B cell (primary cell): Measurements from ENCODE around the gene ADAMTS12. TPM values are rescaled to one million over a fixed set of nuclear protein-coding genes. Genes with fewer than 3 reads are reported as not detected.

Experiments
- ATAC-seq: fragments of 200-7000 bp; cut with Tn5 transposase; one replicate; pipeline ENCODE4 v1.10.0; 2021; ENCODE audit warnings: low read depth, mild to moderate bottlenecking, moderate number of reproducible peaks, moderate library complexity
- CTCF ChIA-PET: fragments of 350-600 bp; sonication (Branson Sonifier 250); formaldehyde crosslinking; loops from one replicate; lab custom pipeline; 2021; ENCODE audit warnings: antibody characterized with exemption, inconsistent platforms; lab: Charles Lee
- POLR2A ChIA-PET: fragments of 350-600 bp; sonication (Branson Sonifier 250); formaldehyde crosslinking; loops from one replicate; lab custom pipeline; 2021; ENCODE audit warnings: antibody characterized with exemption; lab: Charles Lee
- DNase-seq: peaks from one replicate; pipeline ENCODE4 v3.0.0; 2013
- H2AFZ ChIP-seq: 2 replicates; pipeline ENCODE4 v1.6.1; 2012; ENCODE audit warnings: mild to moderate bottlenecking, low read depth, low read length; ENCODE audit not compliant: insufficient read depth, poor library complexity, severe bottlenecking
- H3K27ac ChIP-seq, 2 donors: 1 replicate in 1 of 2; 2 replicates in 1 of 2; pipeline ENCODE4 v1.5.1; 2012 to 2013; ENCODE audit warnings: low read length in 2 of 2, mild to moderate bottlenecking in 2 of 2, moderate library complexity in 1 of 2
- H3K27me3 ChIP-seq, 4 experiments: fragments of 200-600 bp in 1 of 4; sonication (generic) in 1 of 4; replicated peaks in 1 of 4; 1 replicate in 2 of 4; 2 replicates in 2 of 4; pipeline versions ENCODE4 v1.6.1 to v1.7.0; 2013 to 2016; ENCODE audit warnings: low read length in 3 of 4, mild to moderate bottlenecking in 2 of 4, mixed read lengths in 1 of 4, moderate library complexity in 1 of 4; ENCODE audit not compliant: insufficient read depth in 4 of 4, control insufficient read depth in 3 of 4; ENCODE audit errors: control extremely low read depth in 1 of 4
- H3K36me3 ChIP-seq, 2 experiments: replicated peaks in 1 of 2; 1 replicate in 1 of 2; 2 replicates in 1 of 2; pipeline versions ENCODE4 v1.6.1 to v1.7.1; 2013; ENCODE audit warnings: low read length in 1 of 2; ENCODE audit not compliant: insufficient read depth in 2 of 2, control insufficient read depth in 1 of 2; ENCODE audit errors: control extremely low read depth in 1 of 2, extremely low read depth in 1 of 2
- H3K4me1 ChIP-seq, 2 donors: fragments of 200-600 bp in 1 of 2; sonication (generic) in 1 of 2; 1 replicate in 1 of 2; 2 replicates in 1 of 2; pipeline versions ENCODE4 v1.5.1 to v1.6.1; 2013 to 2017; ENCODE audit warnings: low read length in 2 of 2; ENCODE audit not compliant: control insufficient read depth in 2 of 2, insufficient read depth in 2 of 2
- H3K4me2 ChIP-seq: replicated peaks from 2 replicates; pipeline ENCODE3; 2012; ENCODE audit warnings: mild to moderate bottlenecking, low read depth, low read length; ENCODE audit not compliant: poor library complexity, severe bottlenecking
- H3K4me3 ChIP-seq, 5 experiments: fragments of 200-600 bp in 1 of 5; sonication (generic) in 1 of 5; 1 replicate in 3 of 5; 2 replicates in 2 of 5; pipeline versions ENCODE4 v1.5.1 to v1.7.0; 2011 to 2016; ENCODE audit warnings: low read length in 4 of 5, mild to moderate bottlenecking in 4 of 5, low read depth in 2 of 5, control low read depth in 1 of 5, moderate library complexity in 1 of 5; ENCODE audit not compliant: insufficient read depth in 1 of 5; ENCODE audit errors: control extremely low read depth in 1 of 5, extremely low read depth in 1 of 5
- H3K79me2 ChIP-seq: fragments of 200-600 bp; sonication (generic); one replicate; pipeline ENCODE4 v1.6.0; 2016; ENCODE audit warnings: low read length; ENCODE audit not compliant: control insufficient read depth, insufficient read depth
- H3K9ac ChIP-seq: fragments of 200-600 bp; sonication (generic); 2 replicates; pipeline ENCODE4 v1.6.1; 2017; ENCODE audit warnings: mild to moderate bottlenecking, low read length, moderate library complexity
- H3K9me3 ChIP-seq, 3 donors: one replicate each; pipeline versions ENCODE4 v1.6.1 to v1.7.1; 2013; ENCODE audit warnings: low read length in 2 of 3; ENCODE audit not compliant: control insufficient read depth in 2 of 3, insufficient read depth in 1 of 3; ENCODE audit errors: control extremely low read depth in 1 of 3
- H4K20me1 ChIP-seq: 2 replicates; pipeline ENCODE4 v1.6.0; 2012; ENCODE audit warnings: mild to moderate bottlenecking, low read length; ENCODE audit not compliant: insufficient read depth, control insufficient read depth, poor library complexity, severe bottlenecking
- H3K27ac Mint-ChIP-seq: one replicate; pipeline ENCODE4 v1.8.0; 2021; ENCODE audit warnings: mixed read lengths
- H3K27me3 Mint-ChIP-seq: one replicate; pipeline ENCODE4 v1.8.0; 2021; ENCODE audit warnings: mixed read lengths
- H3K4me1 Mint-ChIP-seq: one replicate; pipeline ENCODE4 v1.8.0; 2021; ENCODE audit warnings: mixed read lengths
- H3K4me3 Mint-ChIP-seq: one replicate; pipeline ENCODE4 v1.8.0; 2021; ENCODE audit warnings: mixed read lengths
- H3K9me3 Mint-ChIP-seq: one replicate; pipeline ENCODE4 v1.8.0; 2022; ENCODE audit warnings: mixed read lengths; ENCODE audit not compliant: insufficient read depth
- EZH2 ChIP-seq: IDR thresholded peaks from 2 replicates; pipeline ENCODE4 v1.6.1; 2012; ENCODE audit warnings: borderline replicate concordance, low read depth, mild to moderate bottlenecking, moderate library complexity, low read length; ENCODE audit not compliant: insufficient read depth, poor library complexity, severe bottlenecking
- WGBS: methylation state at CpG from one replicate; pipeline ENCODE4 v1.1.5; 2013; ENCODE audit warnings: missing lambda C conversion rate; ENCODE audit not compliant: insufficient coverage; 5-methylcytosine and 5-hydroxymethylcytosine counted together
- intact Hi-C: fragments of 100-400 bp; cut with micrococcal nuclease; formaldehyde crosslinking; loops from one replicate; pipeline ENCODE4 v1.10.0; 2022
- polyA plus RNA-seq: library from polyadenylated mRNA; depleted of rRNA; stranded (reverse); fragments of >200 nt; gene quantifications from 2 replicates; pipeline ENCODE4 v1.2.3, GENCODE V29; 2012
- total RNA-seq, 2 donors: library from RNA; stranded (reverse); fragments of 120-200 nt in 1 of 2; gene quantifications; 1 replicate in 1 of 2; 2 replicates in 1 of 2; pipeline versions ENCODE4 v1.2.3 to v1.2.4, GENCODE V29; 2013 to 2022
- TF ChIP-seq, protein P1 (sequence below): fragments of 200-600 bp; IDR thresholded peaks from one replicate; pipeline ENCODE4 v1.8.0; 2022; ENCODE audit warnings: antibody characterized with exemption, mild to moderate bottlenecking

ADAMTS12 gene
- total and polyA plus RNA-seq, 2 donors (not counting 1 experiment from before 2014, with no cell fraction given), result not detected

DNA sequence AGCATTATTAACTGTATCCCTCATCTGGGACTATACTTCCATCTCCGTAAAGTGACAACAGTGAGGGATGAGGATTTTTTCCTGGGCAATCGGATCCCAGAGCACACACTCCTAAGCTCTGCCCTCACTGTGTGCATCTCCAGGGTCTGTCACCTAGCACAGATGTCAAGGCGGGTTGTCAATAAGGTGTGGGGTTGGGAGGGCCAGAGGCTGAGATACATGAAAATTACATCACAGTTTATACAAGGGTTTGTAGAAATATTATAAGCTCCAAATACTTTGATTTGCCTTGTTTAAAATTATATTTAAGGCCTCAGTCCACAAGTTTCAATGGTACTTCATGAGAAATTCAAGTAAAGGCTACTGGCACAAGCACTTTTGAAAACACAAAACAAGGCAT, 4.5 kb downstream of the ADAMTS12 start:
- DNase-seq (no peak), ATAC-seq (no peak)
- H3K4me3 ChIP-seq, result no peak overlapping the region
- ChIA-PET POLR2A (no interaction called here), CTCF (no interaction called here)
- Mint-ChIP-seq H3K27ac (no peak overlapping the region), H3K4me3 (no peak overlapping the region), H3K27me3 (peaks cover 37% of the 10 kb centered on the region), H3K9me3 (no peaks in the 10 kb centered on the region), H3K4me1 (peaks cover 3% of the 10 kb centered on the region)
- WGBS, result no CpG with 5 or more reads among the region's 3 CpGs
- no peak overlapping the region for H3K4me2 ChIP-seq
- no peaks in the 10 kb centered on the region for H4K20me1 ChIP-seq
- TF ChIP-seq, protein P1, sequence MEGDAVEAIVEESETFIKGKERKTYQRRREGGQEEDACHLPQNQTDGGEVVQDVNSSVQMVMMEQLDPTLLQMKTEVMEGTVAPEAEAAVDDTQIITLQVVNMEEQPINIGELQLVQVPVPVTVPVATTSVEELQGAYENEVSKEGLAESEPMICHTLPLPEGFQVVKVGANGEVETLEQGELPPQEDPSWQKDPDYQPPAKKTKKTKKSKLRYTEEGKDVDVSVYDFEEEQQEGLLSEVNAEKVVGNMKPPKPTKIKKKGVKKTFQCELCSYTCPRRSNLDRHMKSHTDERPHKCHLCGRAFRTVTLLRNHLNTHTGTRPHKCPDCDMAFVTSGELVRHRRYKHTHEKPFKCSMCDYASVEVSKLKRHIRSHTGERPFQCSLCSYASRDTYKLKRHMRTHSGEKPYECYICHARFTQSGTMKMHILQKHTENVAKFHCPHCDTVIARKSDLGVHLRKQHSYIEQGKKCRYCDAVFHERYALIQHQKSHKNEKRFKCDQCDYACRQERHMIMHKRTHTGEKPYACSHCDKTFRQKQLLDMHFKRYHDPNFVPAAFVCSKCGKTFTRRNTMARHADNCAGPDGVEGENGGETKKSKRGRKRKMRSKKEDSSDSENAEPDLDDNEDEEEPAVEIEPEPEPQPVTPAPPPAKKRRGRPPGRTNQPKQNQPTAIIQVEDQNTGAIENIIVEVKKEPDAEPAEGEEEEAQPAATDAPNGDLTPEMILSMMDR, result no peak
- no peak for TF ChIP-seq EZH2
- intact Hi-C loops, result no loop called here
- no peak overlapping the region for H2AFZ ChIP-seq
- H3K27ac ChIP-seq, result no peak overlapping the region
- no peaks in the 10 kb centered on the region for H3K36me3 ChIP-seq
- no peaks in the 10 kb centered on the region for H3K4me1 ChIP-seq
- peaks cover 0 to 3% (median 0%) of the 10 kb centered on the region in 3 donors for H3K9me3 ChIP-seq
- H3K27me3 ChIP-seq, result peaks cover 0 to 20% (median 13%) of the 10 kb centered on the region in 4 experiments
- H3K79me2 ChIP-seq, result no peaks in the 10 kb centered on the region
- no peak overlapping the region for H3K9ac ChIP-seq

GRCh38 chr5:33886283-33886682, 5.5 kb downstream of the ADAMTS12 start:
- H3K4me1 Mint-ChIP-seq, result peaks cover under 1% of the 10 kb centered on the region
- TF ChIP-seq, protein P1, result no peak
- TF ChIP-seq EZH2, result no peak
- Histone ChIP-seq H3K4me2 (no peak overlapping the region), H3K27me3 (peaks cover 0 to 14% (median 10%) of the 10 kb centered on the region in 4 experiments), H4K20me1 (no peaks in the 10 kb centered on the region), H3K9me3 (no peaks in the 10 kb centered on the region), H3K79me2 (no peaks in the 10 kb centered on the region), H3K36me3 (no peaks in the 10 kb centered on the region), H3K9ac (no peak overlapping the region), H2AFZ (no peak overlapping the region), H3K4me3 (no peak overlapping the region), H3K4me1 (no peaks in the 10 kb centered on the region), H3K27ac (no peak overlapping the region)
- POLR2A ChIA-PET, result no interaction called here
- ATAC-seq (no peak), DNase-seq (no peak)
- CTCF ChIA-PET, result no interaction called here
- no peak overlapping the region for H3K27ac Mint-ChIP-seq
- no CpG with 5 or more reads among the region's 4 CpGs for WGBS
- no peak overlapping the region for H3K4me3 Mint-ChIP-seq
- intact Hi-C loops, result no loop called here
- peaks cover 32% of the 10 kb centered on the region for H3K27me3 Mint-ChIP-seq
- H3K9me3 Mint-ChIP-seq, result no peaks in the 10 kb centered on the region
